Measurements from ENCODE around the gene PAIP1. TPM values are rescaled to one million over a fixed set of nuclear protein-coding genes. Genes with fewer than 3 reads are reported as not detected.
"Not testable (repeated sequence)": the region's sequence is repeated elsewhere in the genome, so short reads cannot be mapped to it uniquely, and the experiment has no call there.

Gene PAIP1
- polyA plus RNA-seq, 3 donors: 29.5 to 115 (median 70.7) TPM

DNA sequence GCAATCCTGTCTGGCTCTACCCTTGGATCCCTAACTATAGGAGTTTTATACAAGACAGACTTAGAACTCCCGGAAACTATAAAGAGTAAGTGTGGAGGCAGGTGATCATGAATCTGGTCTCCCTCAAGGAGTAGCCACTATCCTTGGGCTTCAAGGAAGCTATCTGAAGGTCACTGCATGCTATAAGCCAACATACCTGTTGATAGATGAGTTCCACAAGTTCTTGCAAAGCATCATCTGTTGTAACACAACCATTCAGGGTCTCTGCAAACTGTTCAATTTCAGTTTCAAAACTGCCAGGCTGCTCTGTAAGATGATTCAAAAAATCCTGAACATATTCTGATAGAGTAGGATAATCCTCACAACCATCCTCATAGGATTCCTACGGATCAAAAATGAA, 9.3 kb downstream of the PAIP1 start:
- no peak overlapping the region for H3K27ac ChIP-seq (ENCODE audit: low read depth, low read length)
- 87 to 97% (median 95%) methylated on average over 2 of the region's 2 CpGs for WGBS, 3 donors

DNA sequence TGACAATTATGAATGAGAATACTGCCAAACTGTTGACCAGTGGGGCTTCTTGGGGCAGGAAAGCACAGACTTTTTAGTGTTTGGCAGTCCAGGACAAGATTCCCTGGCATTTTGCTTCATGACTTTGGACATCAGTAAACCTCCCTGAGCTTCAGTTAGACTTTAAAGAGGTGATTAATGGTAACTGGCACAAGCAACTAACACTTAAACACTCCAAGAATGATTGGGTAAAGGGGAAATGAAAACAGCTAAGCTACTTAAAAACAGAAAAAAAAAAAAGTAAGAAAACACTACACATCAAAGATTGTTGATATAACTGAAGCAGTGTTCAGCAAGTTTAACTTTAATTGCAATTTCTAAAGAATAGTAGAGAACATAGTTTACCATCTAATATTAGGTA, 13.4 kb downstream of the PAIP1 start:
- no peak overlapping the region for H3K27ac ChIP-seq (ENCODE audit: low read depth, low read length)

DNA sequence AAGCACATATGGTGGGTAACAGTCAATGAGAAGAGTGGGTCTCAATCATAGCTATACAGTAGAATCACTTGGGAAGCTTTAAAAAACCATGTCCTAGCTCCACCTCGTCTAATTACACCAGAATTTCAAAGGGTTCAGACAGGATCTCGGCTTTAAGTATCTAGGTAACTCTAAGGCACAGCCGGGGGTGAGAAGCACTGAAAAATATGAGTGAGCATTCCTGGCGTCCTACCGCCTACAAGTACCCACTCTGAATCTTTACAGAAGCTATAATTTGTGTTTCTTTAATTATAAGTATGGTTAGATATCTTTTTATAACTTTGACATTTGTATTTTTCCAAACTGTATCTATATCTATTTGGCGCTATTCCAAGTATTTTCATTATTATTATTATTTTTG, 16.1 kb downstream of the PAIP1 start:
- WGBS, 3 donors: 87 to 93% (median 90%) methylated on average over 6 of the region's 6 CpGs

GRCh38 chr5:43536972-43537371, 19.9 kb downstream of the PAIP1 start:
- H3K27ac ChIP-seq (ENCODE audit: low read depth, low read length): no peak overlapping the region

More for the DNA sequence above, 16.1 kb downstream of the PAIP1 start:
- H3K27ac ChIP-seq (ENCODE audit: low read depth, low read length): no peak overlapping the region

DNA sequence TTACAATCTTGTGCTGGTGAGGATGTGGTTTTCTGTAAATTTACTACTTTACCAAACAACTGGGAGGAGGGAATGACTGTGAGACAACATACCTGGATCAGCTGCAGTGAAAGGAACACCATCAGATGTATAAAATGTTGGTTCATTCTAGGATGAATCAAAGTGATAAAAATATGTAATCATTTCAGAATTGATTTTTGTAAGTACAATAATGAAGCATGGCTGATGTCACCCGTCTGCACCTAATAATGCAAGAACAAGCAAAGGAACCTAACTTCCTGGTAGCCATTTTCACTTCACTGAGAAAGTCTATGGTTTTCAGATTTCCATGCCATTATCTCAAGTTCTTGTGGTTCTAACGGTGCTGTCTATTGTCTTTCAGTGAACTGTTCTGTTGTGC, 23.2 kb downstream of the PAIP1 start:
- no peak overlapping the region for H3K27ac ChIP-seq (ENCODE audit: low read depth, low read length)
- 80 to 88% (median 80%) methylated on average over 2 of the region's 2 CpGs for WGBS, 3 donors

DNA sequence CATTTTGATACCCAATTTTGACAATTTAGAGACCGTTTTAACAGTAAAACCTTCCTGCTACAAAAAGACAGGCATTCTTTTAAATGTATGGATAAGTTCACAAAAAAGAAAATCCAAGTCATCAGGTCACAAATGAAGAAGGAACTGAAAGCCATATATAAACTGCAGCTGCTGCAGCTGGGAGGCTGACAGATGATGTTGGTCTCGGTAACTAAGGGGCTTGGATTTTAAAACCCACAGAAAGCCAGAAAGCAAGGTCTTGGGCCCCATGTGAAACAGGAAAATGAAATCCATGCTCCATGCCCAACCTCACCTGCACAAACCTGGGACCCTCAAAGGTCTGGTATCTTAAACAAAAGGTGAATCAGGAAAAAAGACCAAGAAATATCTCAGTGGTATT, 26.2 kb downstream of the PAIP1 start:
- WGBS, 3 donors: 93 to 98% (median 95%) methylated on average over 2 of the region's 2 CpGs
- no peak overlapping the region for H3K27ac ChIP-seq (ENCODE audit: low read depth, low read length)

DNA sequence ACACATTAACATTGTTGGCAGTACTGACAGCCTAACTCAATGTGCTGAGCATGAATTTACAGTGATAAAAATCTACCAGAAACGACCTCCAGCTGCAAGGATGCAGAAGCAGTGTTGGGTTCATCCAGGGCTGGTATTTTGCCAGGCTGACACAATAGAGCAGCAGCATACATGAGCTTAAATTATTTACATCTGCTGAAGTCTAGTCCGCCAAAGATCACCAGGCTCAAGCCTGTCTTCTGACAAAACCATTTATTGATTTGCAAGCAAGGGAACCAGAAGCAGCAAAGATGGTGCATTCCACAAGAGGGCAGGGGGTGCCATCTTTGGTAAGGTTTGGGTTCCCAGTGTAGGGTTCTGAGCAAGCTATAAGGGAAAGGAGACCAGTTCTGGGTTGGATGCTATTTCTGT, 33.2 kb downstream of the PAIP1 start:
- 59 to 76% (median 67%) methylated on average over 2 of the region's 2 CpGs for WGBS, 3 donors
- H3K27ac ChIP-seq (ENCODE audit: low read depth, low read length): no peak overlapping the region

DNA sequence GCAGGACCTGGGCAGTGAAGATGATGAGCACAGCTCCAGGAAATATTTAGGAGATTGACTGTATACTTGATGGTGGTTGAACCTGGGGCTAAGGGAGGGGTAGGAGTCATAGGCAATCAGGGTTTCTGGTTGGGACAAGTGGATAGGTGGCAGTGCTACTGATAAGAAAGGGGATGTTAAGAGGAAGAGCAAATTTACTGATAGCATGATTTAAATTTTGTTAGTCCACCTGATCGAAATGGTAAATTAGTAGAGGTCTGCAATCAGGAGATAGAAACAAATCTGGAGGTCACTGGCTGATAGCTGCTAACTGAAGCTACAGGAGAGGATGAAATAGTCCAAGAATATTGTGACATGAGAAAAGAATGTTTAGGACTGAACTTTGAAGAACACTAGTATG, 36.3 kb downstream of the PAIP1 start:
- 87 to 97% (median 88%) methylated on average over 1 of the region's 1 CpG for WGBS, 3 donors
- H3K27ac ChIP-seq (ENCODE audit: low read depth, low read length): no peak overlapping the region

DNA sequence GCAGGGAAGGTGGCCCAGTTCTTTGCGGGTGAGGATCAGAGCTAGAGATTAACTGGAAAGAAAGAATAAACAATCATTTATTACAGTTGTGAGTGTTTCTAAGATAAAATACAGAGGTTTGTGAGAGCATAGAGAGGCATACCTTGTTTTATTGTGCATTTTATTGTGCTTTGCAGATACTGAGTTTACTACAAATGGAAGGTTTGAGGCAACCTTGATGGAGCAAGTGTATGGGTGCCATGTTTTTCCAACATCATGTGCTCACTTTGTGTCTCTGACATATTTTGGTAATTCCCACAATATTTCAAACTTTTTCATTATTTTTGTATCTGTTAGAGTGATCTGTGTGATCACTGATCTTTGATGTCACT, 41.2 kb downstream of the PAIP1 start:
- 13 to 25% (median 21%) methylated on average over 1 of the region's 1 CpG for WGBS, 3 donors
- H3K27ac ChIP-seq (ENCODE audit: low read depth, low read length): no peak overlapping the region

- H3K27ac ChIP-seq (ENCODE audit: low read depth, low read length): no peak within 1 kb of the TSS
- WGBS, 3 donors: 0 to 1% (median 0%) methylated on average over 35 of the region's 35 CpGs
Measured at GRCh38 chr5:43514816-43515677, 41.8 kb downstream of the PAIP1 start, which contains the start of gene C5orf34. TSS of gene C5orf34 (minus strand) at chr5:43515148. CDS start at chr5:43509339, 5,809 bp downstream.

GRCh38 chr5:43514471-43514815, 42.4 kb downstream of the PAIP1 start:
- 0 to 3% (median 1%) methylated on average over 6 of the region's 6 CpGs for WGBS, 3 donors
- H3K27ac ChIP-seq (ENCODE audit: low read depth, low read length): no peak overlapping the region

GRCh38 chr5:43514025-43514424, 42.9 kb downstream of the PAIP1 start:
- H3K27ac ChIP-seq (ENCODE audit: low read depth, low read length): no peak overlapping the region
- WGBS, 3 donors: 15 to 24% (median 23%) methylated on average over 4 of the region's 4 CpGs

GRCh38 chr5:43511062-43511461, 45.8 kb downstream of the PAIP1 start:
- 91 to 99% (median 93%) methylated on average over 22 to 36 of the region's 36 CpGs for WGBS, 3 donors
- not testable (repeated sequence) for H3K27ac ChIP-seq (ENCODE audit: low read depth, low read length)

GRCh38 chr5:43498581-43498980, 58.3 kb downstream of the PAIP1 start:
- WGBS, 3 donors: 86 to 91% (median 90%) methylated on average over 2 of the region's 2 CpGs
- no peak overlapping the region for H3K27ac ChIP-seq (ENCODE audit: low read depth, low read length)

- WGBS, 3 donors: 55 to 89% (median 86%) methylated on average over 5 of the region's 5 CpGs
- no peak overlapping the region for H3K27ac ChIP-seq (ENCODE audit: low read depth, low read length)
Measured at GRCh38 chr5:43497311-43498104, 59.4 kb downstream of the PAIP1 start.

DNA sequence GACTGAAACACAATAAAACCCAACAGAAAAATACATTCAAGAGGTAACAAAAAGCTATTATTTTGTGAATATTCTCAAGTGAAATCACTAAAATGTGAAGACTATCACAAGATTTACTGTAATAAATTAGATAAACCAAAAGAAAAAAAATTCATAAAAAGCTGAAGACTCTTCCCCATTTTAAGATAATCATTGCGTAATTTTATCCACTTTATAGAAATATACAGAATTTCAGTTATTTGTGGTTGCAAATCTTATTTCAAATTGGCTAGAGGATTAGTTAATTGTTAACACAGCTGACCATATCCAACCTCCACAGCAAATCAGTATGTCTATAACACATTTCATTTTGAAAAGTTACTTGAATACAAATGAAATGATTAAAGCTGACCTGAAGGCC, 65.6 kb downstream of the PAIP1 start:
- H3K27ac ChIP-seq (ENCODE audit: low read depth, low read length): no peak overlapping the region
- WGBS, 3 donors: 92 to 98% (median 96%) methylated on average over 1 of the region's 1 CpG

DNA sequence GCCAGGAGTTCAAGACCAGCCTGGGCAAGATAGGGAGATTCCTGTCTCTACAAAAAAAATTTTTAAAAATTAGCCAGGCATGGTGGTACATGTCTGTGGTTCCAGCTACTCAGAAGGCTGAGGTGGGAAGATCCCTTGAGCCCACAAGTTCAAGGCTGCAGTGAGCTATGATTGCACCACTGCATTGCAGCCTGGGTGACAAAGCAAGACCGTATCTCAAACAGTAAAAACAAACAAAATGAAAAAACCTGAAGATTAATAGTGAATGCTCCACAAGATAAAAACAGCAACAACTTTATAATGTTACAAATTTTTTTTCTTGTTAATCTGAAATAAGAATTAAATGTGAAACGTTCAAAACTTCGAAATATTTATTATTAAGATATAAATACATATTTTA, 70.5 kb downstream of the PAIP1 start:
- WGBS, 3 donors: 73 to 93% (median 86%) methylated on average over 3 of the region's 3 CpGs
- no peak overlapping the region for H3K27ac ChIP-seq (ENCODE audit: low read depth, low read length)

GRCh38 chr5:43485406-43485805, 71.5 kb downstream of the PAIP1 start:
- no peak overlapping the region for H3K27ac ChIP-seq (ENCODE audit: low read depth, low read length)
- 94 to 97% (median 96%) methylated on average over 2 of the region's 2 CpGs for WGBS, 3 donors

GRCh38 chr5:43484106-43484849, 72.6 kb downstream of the PAIP1 start:
- 3 to 4% (median 3%) methylated on average over 32 of the region's 32 CpGs for WGBS, 3 donors
- peak overlapping the region; percentile 76 for H3K27ac ChIP-seq (ENCODE audit: low read depth, low read length)
